ENCODE results near the gene TGIF1.

The TGIF1 gene

GRCh38 chr18:3420919-3421279 is 29.1 kb upstream of the TGIF1 start:
- DNase-seq (ENCODE audit: low read depth), result no peak
- TF ChIP-seq CTCF (conservative IDR thresholded peaks at IDR 0.05; ENCODE audit: low read length), result no peak

GRCh38 chr18:3422905-3423304 is 27.1 kb upstream of the TGIF1 start:
- no peak for TF ChIP-seq CTCF (conservative IDR thresholded peaks at IDR 0.05; ENCODE audit: low read length)
- no peak for DNase-seq (ENCODE audit: low read depth)
- no peak overlapping the region for H3K4me3 ChIP-seq (ENCODE audit: low read length)

More at GRCh38 chr18:3420919-3421279, 29.1 kb upstream of the TGIF1 start:
- no peak overlapping the region for H3K4me3 ChIP-seq (ENCODE audit: low read length)

- no peak overlapping the region for H3K4me3 ChIP-seq (ENCODE audit: low read length)
- no peak for TF ChIP-seq CTCF (conservative IDR thresholded peaks at IDR 0.05; ENCODE audit: low read length)
- DNase-seq (ENCODE audit: low read depth), result no peak
Measured at GRCh38 chr18:3424280-3424890, 25.6 kb upstream of the TGIF1 start.

GRCh38 chr18:3425030-3425429 is 24.9 kb upstream of the TGIF1 start:
- no peak for DNase-seq (ENCODE audit: low read depth)
- no peak for TF ChIP-seq CTCF (conservative IDR thresholded peaks at IDR 0.05; ENCODE audit: low read length)
- H3K4me3 ChIP-seq (ENCODE audit: low read length), result no peak overlapping the region

GRCh38 chr18:3425446-3425845 is 24.5 kb upstream of the TGIF1 start:
- no peak for DNase-seq (ENCODE audit: low read depth)
- TF ChIP-seq CTCF (conservative IDR thresholded peaks at IDR 0.05; ENCODE audit: low read length), result no peak

GRCh38 chr18:3426074-3426473 is 23.9 kb upstream of the TGIF1 start:
- TF ChIP-seq CTCF (conservative IDR thresholded peaks at IDR 0.05; ENCODE audit: low read length), result no peak
- no peak for DNase-seq (ENCODE audit: low read depth)
- no peak overlapping the region for H3K4me3 ChIP-seq (ENCODE audit: low read length)

More at GRCh38 chr18:3425446-3425845, 24.5 kb upstream of the TGIF1 start:
- no peak overlapping the region for H3K4me3 ChIP-seq (ENCODE audit: low read length)

GRCh38 chr18:3427944-3428343 is 22.0 kb upstream of the TGIF1 start:
- DNase-seq (ENCODE audit: low read depth), result no peak
- H3K4me3 ChIP-seq (ENCODE audit: low read length), result no peak overlapping the region
- no peak for TF ChIP-seq CTCF (conservative IDR thresholded peaks at IDR 0.05; ENCODE audit: low read length)
